Stimulated activated naive CD4-positive, alpha-beta T cell (primary cell): ENCODE measurements around the gene FHIT.

Experiments used
- DNase-seq, 6 experiments: peaks; one replicate each; lab custom pipeline; 2025; lab: John Stamatoyannopoulos, UW

FHIT gene

GRCh38 chr3:59764171-59764570 lies 1487.1 kb downstream of the FHIT start:
- DNase-seq: no peak

- no peak for DNase-seq
Observed at GRCh38 chr3:59762941-59763340, 1488.3 kb downstream of the FHIT start.

DNA sequence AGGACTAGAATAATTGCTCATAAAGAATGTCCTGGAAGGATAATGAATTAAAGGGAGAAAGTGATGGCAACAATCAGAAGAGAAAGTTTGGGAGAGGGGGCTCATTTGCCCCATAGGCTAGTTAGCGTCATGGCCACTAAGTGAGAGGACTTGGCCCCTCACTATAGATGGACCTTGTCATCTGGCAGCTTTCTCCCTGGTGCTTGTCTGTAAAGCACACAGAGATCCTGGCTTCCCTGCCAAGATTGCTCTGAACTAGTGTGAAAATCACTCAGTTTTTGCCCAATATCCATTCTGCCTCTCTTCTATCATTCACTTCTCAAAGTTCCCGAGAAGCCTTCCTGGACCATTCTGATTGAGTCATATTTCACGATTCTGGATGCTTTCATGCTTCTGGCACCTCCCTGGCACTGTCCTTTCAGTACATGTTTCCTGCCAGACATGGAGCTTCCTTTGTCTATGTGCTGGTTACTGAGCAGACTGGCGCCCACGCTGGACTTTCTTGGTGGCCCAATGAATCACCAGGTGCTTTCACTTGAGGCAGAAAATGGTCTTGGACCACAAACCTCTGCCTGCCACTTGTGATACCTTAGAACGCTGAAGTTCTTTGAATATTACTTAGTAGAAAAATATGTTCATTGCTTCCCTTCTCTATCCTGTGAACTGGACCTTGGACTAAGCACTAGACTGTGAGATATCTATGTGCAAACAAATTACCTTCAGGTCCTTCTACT lies 1491.8 kb downstream of the FHIT start:
- no peak for DNase-seq

- DNase-seq: no peak
Observed at GRCh38 chr3:59758672-59759071, 1492.6 kb downstream of the FHIT start.

DNA sequence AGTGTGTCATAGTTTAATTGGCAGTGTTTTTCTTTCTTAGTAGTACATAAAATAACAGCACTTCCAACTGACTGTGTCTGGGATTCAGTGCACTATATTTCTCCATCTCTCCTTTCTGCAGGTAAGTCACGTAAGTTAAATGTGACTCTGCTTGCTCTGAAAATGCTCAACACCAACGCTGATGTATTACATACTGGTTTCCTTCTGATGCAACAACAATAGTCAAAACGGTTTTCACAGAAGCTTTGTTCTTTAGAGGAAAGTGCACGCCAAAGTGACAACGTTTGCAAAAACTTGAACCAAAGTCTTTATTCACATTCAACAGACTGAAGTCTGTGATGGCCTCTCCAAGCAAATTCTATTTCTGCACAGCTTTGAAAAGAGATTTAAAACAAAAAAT lies 1494.3 kb downstream of the FHIT start:
- peak in 2 of 6 experiments; percentile 9 to 10 for DNase-seq

GRCh38 chr3:59754456-59755129 lies 1496.7 kb downstream of the FHIT start:
- no peak for DNase-seq

GRCh38 chr3:59753808-59754450 lies 1497.3 kb downstream of the FHIT start:
- peak in 1 of 6 experiments; percentile 14 for DNase-seq

DNA sequence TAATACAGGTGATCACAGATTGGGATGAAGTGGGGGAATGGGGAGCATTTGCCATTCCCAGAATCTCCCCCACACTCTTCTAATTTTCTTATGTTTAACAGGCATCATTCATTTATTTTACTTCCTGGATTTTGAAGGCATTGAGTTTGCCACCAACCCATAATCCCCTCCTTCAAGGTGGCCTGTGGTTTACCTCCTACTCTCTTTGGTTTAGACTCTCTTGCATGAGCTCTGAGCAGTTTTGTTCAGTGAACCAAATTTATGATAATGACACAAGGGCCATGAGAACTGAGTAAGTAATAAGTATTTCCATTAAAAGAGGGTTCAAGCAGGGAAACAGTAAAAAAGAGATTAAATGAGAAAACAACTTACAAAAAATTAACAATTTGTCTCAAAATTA lies 1498.3 kb downstream of the FHIT start:
- no peak for DNase-seq

DNA sequence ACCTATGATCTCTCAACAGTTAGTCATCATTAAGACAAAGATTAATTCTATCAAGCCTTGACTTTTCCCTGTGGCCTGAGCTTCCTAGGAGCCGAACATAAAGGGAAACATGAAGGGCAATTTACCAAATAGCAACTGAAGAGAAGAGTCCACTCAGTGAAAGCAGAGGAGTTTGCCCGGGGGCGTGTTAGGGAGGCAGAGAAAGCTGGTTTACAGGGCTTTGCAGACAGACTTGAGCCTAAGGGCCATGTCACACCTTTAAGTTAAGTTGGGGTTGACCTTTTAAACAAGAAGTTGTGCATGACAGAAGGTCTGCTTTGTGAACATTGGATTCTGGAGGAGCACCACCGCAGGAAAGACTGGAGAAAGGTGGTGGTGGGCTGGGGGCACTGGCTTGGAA lies 1499.6 kb downstream of the FHIT start:
- DNase-seq: no peak

- no peak for DNase-seq
Observed at GRCh38 chr3:59750391-59750790, 1500.9 kb downstream of the FHIT start.

DNA sequence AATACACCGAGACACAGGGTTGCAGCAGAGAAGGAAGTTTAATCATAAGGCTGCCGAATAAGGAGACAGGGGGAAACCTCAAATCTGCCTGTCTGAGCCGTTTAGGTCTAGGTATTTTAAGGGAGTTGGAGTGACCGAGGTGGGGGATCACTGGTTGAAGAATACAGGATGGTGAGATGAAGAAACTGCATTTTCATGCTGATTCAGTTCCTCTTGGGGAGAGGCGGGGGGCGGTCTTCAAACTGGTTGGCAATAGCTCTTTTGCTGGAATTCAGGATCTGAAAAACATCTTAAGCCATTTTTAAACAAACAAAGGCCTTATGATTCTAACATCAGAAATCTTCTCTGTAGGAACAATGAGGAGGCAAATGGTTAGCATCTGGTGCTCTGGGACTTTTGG lies 1502.0 kb downstream of the FHIT start:
- no peak for DNase-seq

GRCh38 chr3:59746585-59746984 lies 1504.7 kb downstream of the FHIT start:
- no peak for DNase-seq

GRCh38 chr3:59737241-59737640 lies 1514.0 kb downstream of the FHIT start:
- no peak for DNase-seq

DNA sequence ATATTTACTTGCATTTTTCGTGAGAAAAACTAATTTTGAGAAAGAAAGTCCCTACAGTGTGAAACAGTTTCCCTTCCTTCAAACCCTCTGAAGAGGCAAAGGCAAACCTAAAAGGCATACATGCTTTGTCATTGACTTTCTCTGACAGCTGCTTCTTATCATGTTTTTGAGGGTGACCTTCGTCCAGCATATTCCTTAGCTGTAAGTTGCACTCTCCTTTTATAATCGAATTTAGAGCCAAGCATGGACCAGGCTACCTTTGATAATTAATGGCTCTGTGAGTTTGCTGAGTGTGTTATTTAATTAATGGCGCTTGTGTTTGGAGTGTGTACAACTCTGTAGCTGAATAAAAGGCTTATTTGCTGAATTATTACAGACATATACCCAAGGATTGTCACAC lies 1517.2 kb downstream of the FHIT start:
- no peak for DNase-seq

DNA sequence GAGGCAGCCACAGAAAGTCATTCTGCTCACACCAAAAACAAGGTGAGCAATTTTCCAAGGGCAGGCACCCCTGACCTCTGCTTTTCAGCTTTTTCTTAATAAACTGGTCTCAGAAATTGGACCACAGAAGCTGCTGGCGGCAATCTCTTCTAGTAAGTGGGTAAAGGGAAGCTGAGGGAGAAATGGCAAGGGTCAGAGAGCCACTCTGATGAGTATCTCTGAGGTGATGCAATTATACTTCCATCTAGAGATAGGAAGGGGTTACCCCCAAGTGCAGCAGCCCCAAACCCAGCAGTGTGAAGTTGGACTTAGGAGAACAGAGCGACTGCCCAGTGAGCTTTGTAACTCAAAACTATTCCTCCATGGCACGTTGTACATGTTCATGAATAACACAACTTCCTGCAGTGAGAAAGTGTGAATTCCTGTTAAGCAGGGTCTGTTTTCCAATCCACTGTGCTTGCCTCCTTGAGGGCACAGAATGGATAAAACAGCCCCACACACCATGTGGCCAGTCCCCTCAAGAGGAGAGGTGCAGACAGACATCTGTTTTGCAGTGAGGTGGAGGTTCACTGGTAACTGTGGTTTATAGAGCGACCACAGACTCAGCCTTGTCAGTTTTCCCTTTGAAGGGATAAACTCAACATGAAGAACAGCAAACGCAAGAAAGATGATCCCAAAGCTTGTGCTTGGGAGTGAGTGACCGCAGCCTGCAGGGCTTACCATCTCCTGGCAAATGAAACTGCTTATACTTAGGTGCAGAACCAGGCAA lies 1518.0 kb downstream of the FHIT start:
- no peak for DNase-seq

- no peak for DNase-seq
Observed at GRCh38 chr3:59731943-59732342, 1519.3 kb downstream of the FHIT start.

- no peak for DNase-seq
Observed at GRCh38 chr3:59730591-59730990, 1520.7 kb downstream of the FHIT start.

- no peak for DNase-seq
Observed at GRCh38 chr3:59728587-59728908, 1522.7 kb downstream of the FHIT start.

GRCh38 chr3:59727902-59728586 lies 1523.2 kb downstream of the FHIT start:
- DNase-seq: no peak

DNA sequence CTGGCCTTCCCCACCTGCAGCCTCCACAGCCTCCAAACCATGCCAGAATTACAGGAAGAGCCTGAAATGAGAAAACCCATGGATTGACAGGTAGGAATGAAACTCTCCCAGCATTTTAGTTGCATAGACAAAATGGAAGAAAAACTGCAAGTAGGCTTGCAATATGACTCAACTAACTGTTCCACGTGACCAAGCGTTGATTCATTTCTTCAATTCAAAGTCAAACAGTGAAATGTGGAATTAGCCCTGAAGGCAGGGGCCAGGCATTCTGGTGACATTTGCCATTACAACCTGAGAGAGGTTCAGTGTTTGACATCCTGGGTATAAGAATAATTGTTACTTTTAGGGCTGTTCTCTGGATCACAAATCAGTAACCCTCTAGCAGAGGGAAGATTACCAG lies 1525.0 kb downstream of the FHIT start:
- DNase-seq: no peak

GRCh38 chr3:59717679-59718205 lies 1533.5 kb downstream of the FHIT start:
- no peak for DNase-seq

GRCh38 chr3:59714066-59714465 lies 1537.2 kb downstream of the FHIT start:
- DNase-seq: no peak
